Naive thymus-derived CD4-positive, alpha-beta T cell (primary cell): ENCODE data around the gene ARMC7. TPM values are rescaled to one million over a fixed set of nuclear protein-coding genes. Genes with fewer than 3 reads are reported as not detected.

Experiments
- ATAC-seq: fragments of 150-1000 bp; cut with Tn5 transposase; 2 replicates; pipeline ENCODE4 v1.10.0; 2021; ENCODE audit warnings: mild to moderate bottlenecking, moderate library complexity
- CTCF ChIA-PET: fragments of 350-600 bp; sonication (Branson Sonifier 250); formaldehyde crosslinking; loops from one replicate; lab custom pipeline; 2021; ENCODE audit warnings: antibody characterized with exemption; lab: Charles Lee
- POLR2A ChIA-PET: fragments of 350-600 bp; sonication (Branson Sonifier 250); formaldehyde crosslinking; loops from one replicate; lab custom pipeline; 2021; ENCODE audit warnings: antibody characterized with exemption, inconsistent platforms; lab: Charles Lee
- DNase-seq, 9 donors: peaks; one replicate each; pipeline versions ENCODE4 v3.0.0 to v3.0.0-alpha.2; 2020 to 2022; ENCODE audit warnings: mixed read lengths in 1 of 9
- H3K27ac ChIP-seq: one replicate; pipeline ENCODE4 v1.7.0; 2013; ENCODE audit warnings: mild to moderate bottlenecking, low read depth, low read length, moderate library complexity
- H3K27me3 ChIP-seq, 2 donors: one replicate each; pipeline ENCODE4 v1.7.0; 2013; ENCODE audit warnings: low read length in 2 of 2, mild to moderate bottlenecking in 2 of 2, moderate library complexity in 2 of 2; ENCODE audit not compliant: control insufficient read depth in 2 of 2, insufficient read depth in 2 of 2
- H3K36me3 ChIP-seq, 3 experiments: 1 replicate in 2 of 3; 2 replicates in 1 of 3; pipeline ENCODE4 v1.7.0; 2013; ENCODE audit warnings: low read length in 3 of 3, mild to moderate bottlenecking in 3 of 3, moderate library complexity in 1 of 3; ENCODE audit not compliant: insufficient read depth in 3 of 3, control insufficient read depth in 2 of 3
- H3K4me1 ChIP-seq, 2 donors: one replicate each; pipeline ENCODE4 v1.7.0; 2013; ENCODE audit warnings: low read length in 2 of 2, mild to moderate bottlenecking in 2 of 2, moderate library complexity in 1 of 2; ENCODE audit not compliant: control insufficient read depth in 2 of 2, insufficient read depth in 2 of 2
- H3K4me3 ChIP-seq: 2 replicates; pipeline ENCODE4 v1.7.0; 2013; ENCODE audit warnings: mild to moderate bottlenecking, low read length
- H3K9me3 ChIP-seq, 3 experiments: 1 replicate in 2 of 3; 2 replicates in 1 of 3; pipeline ENCODE4 v1.7.0; 2013; ENCODE audit warnings: low read length in 3 of 3; ENCODE audit not compliant: control insufficient read depth in 2 of 3
- H3K27ac Mint-ChIP-seq, 9 donors: one replicate each; pipeline ENCODE4 v1.8.0; 2020 to 2022; ENCODE audit warnings: mixed read lengths in 9 of 9, mild to moderate bottlenecking in 8 of 9, moderate library complexity in 5 of 9, inconsistent platforms in 2 of 9
- H3K27me3 Mint-ChIP-seq, 5 donors: one replicate each; pipeline ENCODE4 v1.8.0; 2021 to 2022; ENCODE audit warnings: mixed read lengths in 5 of 5, mild to moderate bottlenecking in 1 of 5
- H3K36me3 Mint-ChIP-seq, 5 donors: one replicate each; pipeline ENCODE4 v1.8.0; 2020 to 2022; ENCODE audit warnings: mixed read lengths in 5 of 5, mild to moderate bottlenecking in 3 of 5, inconsistent platforms in 1 of 5
- H3K4me1 Mint-ChIP-seq, 7 donors: one replicate each; pipeline ENCODE4 v1.8.0; 2020 to 2022; ENCODE audit warnings: mixed read lengths in 7 of 7, mild to moderate bottlenecking in 3 of 7, inconsistent platforms in 1 of 7
- H3K4me3 Mint-ChIP-seq, 10 donors: one replicate each; pipeline ENCODE4 v1.8.0; 2020 to 2022; ENCODE audit warnings: mild to moderate bottlenecking in 10 of 10, mixed read lengths in 10 of 10, moderate library complexity in 6 of 10, inconsistent platforms in 2 of 10
- H3K9me3 Mint-ChIP-seq, 11 donors: one replicate each; pipeline ENCODE4 v1.8.0; 2020 to 2022; ENCODE audit warnings: mixed read lengths in 11 of 11, mild to moderate bottlenecking in 4 of 11, inconsistent platforms in 1 of 11, moderate library complexity in 1 of 11
- intact Hi-C, 2 donors: fragments of 100-400 bp; cut with micrococcal nuclease; formaldehyde crosslinking; loops; one replicate each; pipeline ENCODE4 v1.15.1; 2023
- polyA plus RNA-seq, 2 donors: library from polyadenylated mRNA; unstranded; fragments of 300-500 nt; fragmentation: Illumina TruSeq; gene quantifications; one replicate each; pipeline ENCODE4 v1.2.3, GENCODE V29; 2021
- total RNA-seq, 6 experiments: library from RNA in 5 of 6; stranded (reverse) in 5 of 6; gene quantifications; 1 replicate in 5 of 6; 2 replicates in 1 of 6; pipeline ENCODE4 v1.2.3 and lab custom pipeline; 2021 to 2026

The ARMC7 gene
- total and polyA plus RNA-seq, 7 experiments from 2014 or later, result 1.8 to 18.9 (median 10.5) TPM

DNA sequence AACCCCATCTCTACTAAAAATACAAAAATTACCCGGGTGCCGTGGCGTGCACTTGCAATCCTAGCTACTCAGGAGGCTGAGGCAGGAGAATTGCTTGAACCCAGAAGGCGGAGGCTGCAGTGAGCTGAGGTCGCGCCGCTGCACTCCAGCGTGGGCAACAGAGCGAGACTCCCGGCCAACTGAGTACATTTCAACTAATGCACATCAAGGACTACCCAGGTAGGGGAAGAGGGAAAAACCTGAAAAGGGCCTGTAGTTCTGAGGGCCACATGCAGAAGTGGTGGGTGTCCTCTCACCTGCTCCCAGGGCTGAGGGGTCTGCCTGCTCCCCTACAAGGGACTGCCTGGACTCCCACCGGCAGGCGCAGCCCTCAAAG is 22.6 kb upstream of the ARMC7 start:
- peak overlapping the region; percentile 58 to 90 (median 83) for H3K4me3 Mint-ChIP-seq
- Histone ChIP-seq H3K4me1 (peaks cover 6 to 29% of the 10 kb centered on the region in 2 donors), H3K27ac (peak overlapping the region; percentile 79), H3K4me3 (peak overlapping the region; percentile 60), H3K27me3 (no peaks in the 10 kb centered on the region), H3K9me3 (no peaks in the 10 kb centered on the region), H3K36me3 (no peaks in the 10 kb centered on the region)
- no peaks in the 10 kb centered on the region for H3K36me3 Mint-ChIP-seq
- intact Hi-C loops, result loop anchor here in 1 of 2 donors (2.0 to 5.0 kb wide), 3 partner anchors 22 to 52 kb away; partner anchors contain the start of genes ARMC7, ATP5PD and KCTD2
- H3K27ac Mint-ChIP-seq, result peak overlapping the region; percentile 1 to 93 (median 89)
- peaks cover 51 to 72% (median 57%) of the 10 kb centered on the region in 7 donors for H3K4me1 Mint-ChIP-seq
- ATAC-seq (no peak), DNase-seq (no peak)
- ChIA-PET CTCF (interaction anchor here (2.5 kb wide), 1 partner anchor 27 kb away, joined by 11 read pairs; no protein-coding TSS in a partner anchor), POLR2A (interaction anchor here (0.7 to 3.4 kb wide), 11 partner anchors 9 to 67 kb away, joined by 3 to 20 read pairs (median 5); partner anchors contain the start of genes ARMC7, ATP5PD, JPT1 and KCTD2)
- H3K27me3 Mint-ChIP-seq, result peaks cover 0 to 1% (median 0%) of the 10 kb centered on the region in 5 donors
- peaks cover 0 to 2% (median 0%) of the 10 kb centered on the region in 11 donors for H3K9me3 Mint-ChIP-seq

DNA sequence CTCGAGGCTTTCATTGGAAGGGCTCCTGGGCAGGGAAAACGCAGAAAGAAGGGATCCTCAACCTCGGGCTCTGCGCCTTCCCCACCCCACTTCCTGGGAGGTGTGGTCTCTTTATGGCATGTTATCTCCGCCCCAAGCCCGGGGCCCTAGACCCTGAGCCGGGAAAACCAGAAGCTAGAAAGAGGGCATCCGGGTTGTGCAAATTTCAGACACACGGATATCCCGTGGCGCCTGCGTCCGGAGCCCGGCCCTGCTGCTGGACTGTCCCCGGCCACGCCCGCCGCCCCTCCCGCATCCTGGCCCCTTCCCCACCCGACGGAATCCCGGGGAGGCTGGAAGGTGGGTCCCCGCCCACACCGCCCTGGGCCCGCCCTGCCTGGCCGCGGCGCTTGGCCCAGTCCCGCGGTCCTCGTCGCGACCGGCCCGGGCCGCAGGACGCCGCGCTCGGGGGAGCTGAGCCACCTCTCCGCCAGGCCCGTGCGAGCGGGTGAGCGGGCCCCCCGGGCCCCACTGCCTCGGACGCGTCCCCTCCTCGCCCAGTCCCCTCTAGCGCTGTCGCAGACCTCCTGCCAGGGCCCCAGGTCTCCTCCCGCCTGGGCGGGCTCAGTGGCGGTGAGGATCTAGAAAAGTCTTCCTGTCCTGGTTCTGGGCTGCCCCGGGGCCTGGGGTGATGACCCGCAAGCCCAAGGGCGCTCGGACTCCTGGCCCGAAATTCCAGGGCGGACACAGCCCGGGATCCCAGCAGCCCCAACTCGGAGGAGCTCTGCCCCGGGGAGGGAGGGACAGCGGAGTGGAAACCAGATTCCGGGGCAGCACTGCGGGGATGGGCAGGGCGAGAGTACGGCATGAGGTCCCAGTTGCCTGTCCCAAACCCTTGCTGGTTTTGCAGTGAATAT is 22.0 kb upstream of the ARMC7 start, which contains the start of gene SLC16A5:
TSS of gene SLC16A5 (plus strand) at position 397 of the 896 bp plus-strand sequence. CDS start 5,683 bp downstream, outside the sequence.
- intact Hi-C loops, result loop anchor here in 1 of 2 donors (2.0 to 5.0 kb wide), 3 partner anchors 21 to 53 kb away; partner anchors contain the start of genes ARMC7, ATP5PD and KCTD2
- Mint-ChIP-seq H3K4me3 (peak within 1 kb of the TSS; percentile 58 to 90 (median 84)), H3K36me3 (no peaks in the 10 kb centered on the region), H3K27ac (peak within 1 kb of the TSS; percentile 77 to 94 (median 91)), H3K4me1 (peaks cover 51 to 74% (median 58%) of the 10 kb centered on the region in 7 donors), H3K27me3 (no peaks in the 10 kb centered on the region), H3K9me3 (peaks cover 0 to 2% (median 0%) of the 10 kb centered on the region in 11 donors)
- Histone ChIP-seq H3K36me3 (no peaks in the 10 kb centered on the region), H3K27me3 (no peaks in the 10 kb centered on the region), H3K4me1 (peaks cover 6 to 29% of the 10 kb centered on the region in 2 donors), H3K4me3 (peak within 1 kb of the TSS; percentile 60), H3K9me3 (no peaks in the 10 kb centered on the region), H3K27ac (peak within 1 kb of the TSS; percentile 79)
- ChIA-PET CTCF (interaction anchor here (0.6 to 2.5 kb wide), 2 partner anchors 18 to 26 kb away, joined by 3 to 11 read pairs; no protein-coding TSS in a partner anchor), POLR2A (interaction anchor here (0.6 to 3.4 kb wide), 17 partner anchors 9 to 429 kb away, joined by 3 to 20 read pairs (median 5); partner anchors contain the start of genes ARMC7, ATP5PD, JPT1 and KCTD2)
- ATAC-seq (peak; percentile 73), DNase-seq (peak; percentile 29 to 73 (median 51))

GRCh38 chr17:75088465-75089417 is 21.0 kb upstream of the ARMC7 start:
- Mint-ChIP-seq H3K4me3 (peak overlapping the region; percentile 58 to 90 (median 84)), H3K36me3 (no peaks in the 10 kb centered on the region), H3K9me3 (peaks cover 0 to 2% (median 0%) of the 10 kb centered on the region in 11 donors), H3K4me1 (peaks cover 49 to 71% (median 56%) of the 10 kb centered on the region in 7 donors), H3K27me3 (no peaks in the 10 kb centered on the region), H3K27ac (peak overlapping the region; percentile 72 to 94 (median 90))
- ATAC-seq, result peak; percentile 55
- Histone ChIP-seq H3K27ac (peak overlapping the region; percentile 79), H3K36me3 (no peaks in the 10 kb centered on the region), H3K4me1 (peaks cover 6 to 28% of the 10 kb centered on the region in 2 donors), H3K4me3 (peak overlapping the region; percentile 60), H3K9me3 (no peaks in the 10 kb centered on the region), H3K27me3 (no peaks in the 10 kb centered on the region)
- POLR2A ChIA-PET, result interaction anchor here (0.6 to 3.4 kb wide), 16 partner anchors 12 to 428 kb away, joined by 3 to 20 read pairs (median 3); partner anchors contain the start of genes ARMC7, ATP5PD, JPT1 and KCTD2
- DNase-seq, result peak in 1 of 9 donors; percentile 28
- CTCF ChIA-PET, result interaction anchor here (0.6 to 2.5 kb wide), 7 partner anchors 11 to 43 kb away, joined by 3 to 11 read pairs (median 3); partner anchors contain the start of gene NT5C
- intact Hi-C loops, result loop anchor here in 1 of 2 donors (5.0 kb wide), 1 partner anchor 41 kb away; the partner anchor contains the start of genes ATP5PD and KCTD2

DNA sequence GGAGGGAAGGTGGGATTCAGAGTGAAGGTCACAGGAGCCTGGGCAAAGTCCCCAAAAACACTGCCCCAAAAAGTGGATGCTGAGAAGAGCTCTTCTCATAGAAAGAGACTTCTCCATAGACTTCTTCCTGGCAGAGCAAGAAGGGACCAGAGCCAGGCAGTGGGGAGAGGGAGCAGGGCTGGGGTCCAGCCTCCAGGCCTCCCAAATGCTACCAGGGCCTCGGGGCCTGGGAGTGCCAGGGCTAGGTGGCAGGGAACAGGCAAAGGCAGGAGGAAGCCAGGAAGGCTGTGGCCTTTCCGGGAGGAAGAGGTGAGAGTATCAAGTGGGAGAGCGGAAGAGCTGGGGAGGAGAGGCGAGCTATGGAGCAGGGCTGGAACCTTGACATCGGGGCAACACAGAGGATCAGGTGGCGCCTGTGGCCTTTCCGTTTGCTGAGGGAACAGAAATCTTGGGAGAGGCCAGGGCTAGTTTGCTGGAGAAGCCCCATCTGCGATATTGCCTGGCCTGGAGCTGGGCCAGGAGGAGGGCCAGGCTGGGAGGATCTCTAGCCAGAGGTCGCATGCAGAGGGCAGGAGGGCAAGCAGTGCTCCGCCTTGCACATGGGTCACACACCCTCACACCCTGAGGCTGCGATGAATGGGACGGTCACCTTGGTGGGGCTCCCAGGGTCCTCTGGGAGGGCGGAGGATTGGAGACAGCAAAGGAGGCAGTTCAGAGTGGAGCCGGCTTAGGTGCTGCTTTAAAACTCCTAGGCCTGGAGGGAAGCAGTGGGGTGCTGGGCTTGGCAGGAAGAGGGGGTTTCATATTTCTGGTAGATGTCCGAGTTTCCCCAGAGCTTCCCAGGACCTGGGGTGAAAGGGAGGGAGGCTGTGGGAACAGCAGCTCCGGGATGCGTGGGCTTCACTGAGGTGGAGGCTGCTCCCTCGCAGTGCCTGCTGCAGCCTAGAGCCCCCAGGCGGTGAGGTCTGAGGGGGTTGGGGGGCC is 18.6 kb upstream of the ARMC7 start:
- Mint-ChIP-seq H3K4me1 (peaks cover 41 to 58% (median 48%) of the 10 kb centered on the region in 7 donors), H3K9me3 (peaks cover 0 to 2% (median 0%) of the 10 kb centered on the region in 11 donors), H3K4me3 (peak overlapping the region in 1 of 10 donors; percentile 6), H3K27ac (peak overlapping the region in 7 of 9 donors; percentile 43 to 85 (median 77)), H3K36me3 (no peaks in the 10 kb centered on the region), H3K27me3 (no peaks in the 10 kb centered on the region)
- CTCF ChIA-PET, result interaction anchor here (0.5 to 1.2 kb wide), 2 partner anchors 19 to 31 kb away, joined by 4 to 6 read pairs; no protein-coding TSS in a partner anchor
- no peak overlapping the region for H3K27ac ChIP-seq
- no peaks in the 10 kb centered on the region for H3K9me3 ChIP-seq
- no peaks in the 10 kb centered on the region for H3K36me3 ChIP-seq
- no peak for DNase-seq
- intact Hi-C loops, result no loop called here
- no peak overlapping the region for H3K4me3 ChIP-seq
- H3K27me3 ChIP-seq, result no peaks in the 10 kb centered on the region
- no peak for ATAC-seq
- H3K4me1 ChIP-seq, result peaks cover 6 to 19% of the 10 kb centered on the region in 2 donors
- POLR2A ChIA-PET, result interaction anchor here (0.7 to 0.9 kb wide), 3 partner anchors 10 to 169 kb away, joined by 3 to 4 read pairs (median 3); no protein-coding TSS in a partner anchor

DNA sequence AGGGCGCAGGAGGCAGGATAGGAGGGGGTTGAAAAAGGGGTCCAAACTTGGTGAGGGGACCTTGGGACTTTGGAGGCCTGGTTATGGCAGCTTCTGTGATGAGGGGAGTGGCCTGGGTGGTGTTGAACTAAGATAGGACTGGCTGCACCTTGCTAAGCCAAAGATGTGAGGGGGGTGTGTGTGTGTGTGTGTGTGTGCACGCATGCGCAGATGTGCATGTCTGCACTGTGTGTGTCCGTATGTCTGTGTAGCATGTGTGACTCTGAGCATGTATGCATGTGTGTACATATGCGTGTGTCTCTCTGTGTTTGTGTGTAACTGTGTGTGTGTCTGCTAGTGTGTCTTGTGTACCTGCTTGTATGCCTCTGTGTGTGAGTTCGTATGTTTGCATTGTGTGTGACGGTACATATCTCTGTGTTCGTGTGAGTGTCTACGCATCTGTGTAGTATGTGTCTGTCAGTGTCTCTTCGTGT is 17.9 kb upstream of the ARMC7 start:
- Mint-ChIP-seq H3K4me1 (peaks cover 36 to 51% (median 44%) of the 10 kb centered on the region in 7 donors), H3K27ac (peak overlapping the region in 7 of 9 donors; percentile 4 to 93 (median 45)), H3K4me3 (peak overlapping the region in 2 of 10 donors; percentile 5 to 6), H3K36me3 (no peaks in the 10 kb centered on the region), H3K27me3 (no peaks in the 10 kb centered on the region), H3K9me3 (no peaks in the 10 kb centered on the region)
- no peaks in the 10 kb centered on the region for H3K9me3 ChIP-seq
- H3K4me3 ChIP-seq, result no peak overlapping the region
- DNase-seq, result no peak
- intact Hi-C loops, result no loop called here
- no peaks in the 10 kb centered on the region for H3K36me3 ChIP-seq
- ChIA-PET POLR2A (interaction anchor here (0.7 to 1.1 kb wide), 2 partner anchors 11 to 13 kb away, joined by 3 read pairs; no protein-coding TSS in a partner anchor), CTCF (no interaction called here)
- no peak for ATAC-seq
- H3K27ac ChIP-seq, result no peak overlapping the region
- no peaks in the 10 kb centered on the region for H3K27me3 ChIP-seq
- peaks cover 6 to 19% of the 10 kb centered on the region in 2 donors for H3K4me1 ChIP-seq
